Thymus (tissue), 11 donors: ENCODE measurements around the gene KIF24. TPM values are rescaled to one million over a fixed set of nuclear protein-coding genes. Genes with fewer than 3 reads are reported as not detected.
"Not testable (repeated sequence)": the region's sequence is repeated elsewhere in the genome, so short reads cannot be mapped to it uniquely, and the experiment has no call there.

Source experiments
- DNase-seq, 9 donors: peaks; one replicate each; pipeline ENCODE4 v3.0.0-alpha.2; 2013; ENCODE audit warnings: low spot score in 9 of 9, low read depth in 6 of 9, missing footprints in 1 of 9
- H3K27ac ChIP-seq, 2 donors: one replicate each; pipeline ENCODE4 v1.5.1; 2013; ENCODE audit warnings: control low read depth in 1 of 2, low read depth in 1 of 2, low read length in 1 of 2, mild to moderate bottlenecking in 1 of 2, moderate library complexity in 1 of 2
- H3K27me3 ChIP-seq, 2 donors: one replicate each; pipeline ENCODE4 v1.5.1; 2013; ENCODE audit warnings: low read length in 1 of 2; ENCODE audit not compliant: control insufficient read depth in 2 of 2, insufficient read depth in 1 of 2
- H3K36me3 ChIP-seq, 2 donors: one replicate each; pipeline ENCODE4 v1.5.1; 2013; ENCODE audit warnings: low read length in 1 of 2, mild to moderate bottlenecking in 1 of 2, moderate library complexity in 1 of 2; ENCODE audit not compliant: control insufficient read depth in 2 of 2, insufficient read depth in 2 of 2
- H3K4me1 ChIP-seq, 2 donors: one replicate each; pipeline ENCODE4 v1.5.1; 2013; ENCODE audit warnings: low read length in 2 of 2; ENCODE audit not compliant: control insufficient read depth in 2 of 2, insufficient read depth in 2 of 2
- H3K4me3 ChIP-seq, 2 donors: one replicate each; pipeline ENCODE4 v1.5.1; 2013; ENCODE audit warnings: low read length in 2 of 2, control low read depth in 1 of 2, mild to moderate bottlenecking in 1 of 2
- H3K9me3 ChIP-seq, 2 donors: one replicate each; pipeline ENCODE4 v1.5.1; 2013; ENCODE audit warnings: low read length in 1 of 2, mild to moderate bottlenecking in 1 of 2; ENCODE audit not compliant: control insufficient read depth in 2 of 2, insufficient read depth in 1 of 2
- WGBS: extraction: QIAGEN DNeasy Blood & Tissue Kit; methylation state at CpG from one replicate; pipeline ENCODE4 v1.1.7; 2013; 5-methylcytosine and 5-hydroxymethylcytosine counted together
- polyA plus RNA-seq: library from polyadenylated mRNA; stranded (reverse); fragments of 200-250 nt; gene quantifications from one replicate; pipeline ENCODE4 v1.2.3, GENCODE V29; 2013
- total RNA-seq: library from RNA; stranded (reverse); fragments of 120-200 nt; gene quantifications from one replicate; pipeline ENCODE4 v1.2.4, GENCODE V29; 2013
- donor health status: healthy.

KIF24 gene
- total and polyA plus RNA-seq, 2 donors = 0.57 to 4.5 TPM

GRCh38 chr9:34366365-34366764 is 37.3 kb upstream of the KIF24 start:
- DNase-seq = no peak
- Histone ChIP-seq H3K27me3 (peaks cover 0 to 20% of the 10 kb centered on the region in 2 donors), H3K9me3 (peaks cover 0 to 7% of the 10 kb centered on the region in 2 donors), H3K4me1 (peaks cover 0 to 30% of the 10 kb centered on the region in 2 donors), H3K4me3 (no peak overlapping the region), H3K36me3 (no peaks in the 10 kb centered on the region), H3K27ac (no peak overlapping the region)
- 92% methylated on average over 2 of the region's 2 CpGs for WGBS

- Histone ChIP-seq H3K27me3 (peaks cover 0 to 9% of the 10 kb centered on the region in 2 donors), H3K9me3 (no peaks in the 10 kb centered on the region)
- whole genome bisulfite sequencing = 87% methylated on average over 2 of the region's 2 CpGs
These were observed 36.2 kb upstream of the KIF24 start for GRCh38 chr9:34365282-34365681.

GRCh38 chr9:34363619-34364351 is 34.7 kb upstream of the KIF24 start:
- Histone ChIP-seq H3K9me3 (no peaks in the 10 kb centered on the region), H3K27ac (peak overlapping the region in 1 of 2 donors; percentile 50), H3K4me1 (peaks cover 0 to 20% of the 10 kb centered on the region in 2 donors), H3K4me3 (no peak overlapping the region), H3K27me3 (no peaks in the 10 kb centered on the region), H3K36me3 (no peaks in the 10 kb centered on the region)
- DNase-seq = peak in 2 of 9 donors; percentile 21 to 53
- WGBS = 67% methylated on average over 13 of the region's 13 CpGs

More at GRCh38 chr9:34365282-34365681, 36.2 kb upstream of the KIF24 start:
- peaks cover 0 to 20% of the 10 kb centered on the region in 2 donors for H3K4me1 ChIP-seq
- H3K36me3 ChIP-seq = no peaks in the 10 kb centered on the region
- no peak overlapping the region for H3K27ac ChIP-seq
- no peak for DNase-seq
- no peak overlapping the region for H3K4me3 ChIP-seq

- Histone ChIP-seq H3K9me3 (no peaks in the 10 kb centered on the region), H3K4me3 (no peak overlapping the region), H3K4me1 (peaks cover 0 to 20% of the 10 kb centered on the region in 2 donors), H3K27me3 (no peaks in the 10 kb centered on the region), H3K36me3 (no peaks in the 10 kb centered on the region), H3K27ac (no peak overlapping the region)
- WGBS = 98% methylated on average over 4 of the region's 4 CpGs
- DNase-seq = no peak
These were observed 33.6 kb upstream of the KIF24 start for GRCh38 chr9:34362614-34363214.

- H3K4me3 ChIP-seq, H3K4me1 ChIP-seq, H3K27me3 ChIP-seq, H3K27ac ChIP-seq, H3K36me3 ChIP-seq, DNase-seq, H3K9me3 ChIP-seq: not testable (repeated sequence)
- WGBS = 97% methylated on average over 1 of the region's 1 CpG
These were observed 23.9 kb upstream of the KIF24 start for GRCh38 chr9:34352957-34353356.

GRCh38 chr9:34352122-34352652 is 23.1 kb upstream of the KIF24 start:
- H3K4me1 ChIP-seq, H3K27ac ChIP-seq, H3K36me3 ChIP-seq, H3K4me3 ChIP-seq, H3K27me3 ChIP-seq, H3K9me3 ChIP-seq, DNase-seq: not testable (repeated sequence)
- 98% methylated on average over 7 of the region's 7 CpGs for WGBS

- Histone ChIP-seq H3K4me1 (no peaks in the 10 kb centered on the region), H3K27ac (no peak overlapping the region), H3K36me3 (peaks cover 8 to 10% of the 10 kb centered on the region in 2 donors), H3K9me3 (no peaks in the 10 kb centered on the region), H3K4me3 (no peak overlapping the region), H3K27me3 (no peaks in the 10 kb centered on the region)
- 98% methylated on average over 3 of the region's 3 CpGs for WGBS
- no peak for DNase-seq
These were observed 20.3 kb upstream of the KIF24 start for GRCh38 chr9:34349324-34349723.

GRCh38 chr9:34347800-34348158 is 18.7 kb upstream of the KIF24 start:
- Histone ChIP-seq H3K4me3 (no peak overlapping the region), H3K27me3 (no peaks in the 10 kb centered on the region), H3K4me1 (no peaks in the 10 kb centered on the region), H3K27ac (no peak overlapping the region), H3K36me3 (peaks cover 19 to 24% of the 10 kb centered on the region in 2 donors), H3K9me3 (no peaks in the 10 kb centered on the region)
- DNase-seq = no peak
